ENCODE data around the gene ZNF438.
"Not testable (repeated sequence)": the region's sequence is repeated elsewhere in the genome, so short reads cannot be mapped to it uniquely, and the experiment has no call there.

Gene ZNF438

GRCh38 chr10:30984563-30985328, 46.9 kb downstream of the ZNF438 start:
- no peak for DNase-seq

DNA sequence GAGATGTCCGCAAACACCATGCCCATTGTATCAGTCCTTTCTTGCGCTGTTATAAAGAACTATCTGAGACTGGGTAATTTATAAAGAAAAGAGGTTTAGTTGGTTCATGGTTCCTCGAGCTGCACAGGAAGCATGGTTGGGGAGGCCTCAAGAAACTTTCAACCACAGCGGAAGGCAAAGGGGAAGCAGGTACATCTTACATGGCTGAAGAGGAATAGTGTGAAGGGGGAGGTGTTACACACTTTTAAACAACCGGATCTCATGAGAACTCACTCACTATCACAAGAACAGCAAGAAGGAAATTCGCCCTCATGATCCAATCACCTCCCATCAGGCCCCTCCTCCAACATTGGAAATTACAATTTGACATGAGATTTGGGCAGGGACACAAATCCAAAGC, 48.5 kb downstream of the ZNF438 start:
- DNase-seq, result not testable (repeated sequence)

- peak; percentile 65 for DNase-seq
These were observed 50.6 kb downstream of the ZNF438 start for GRCh38 chr10:30980951-30981616.

DNA sequence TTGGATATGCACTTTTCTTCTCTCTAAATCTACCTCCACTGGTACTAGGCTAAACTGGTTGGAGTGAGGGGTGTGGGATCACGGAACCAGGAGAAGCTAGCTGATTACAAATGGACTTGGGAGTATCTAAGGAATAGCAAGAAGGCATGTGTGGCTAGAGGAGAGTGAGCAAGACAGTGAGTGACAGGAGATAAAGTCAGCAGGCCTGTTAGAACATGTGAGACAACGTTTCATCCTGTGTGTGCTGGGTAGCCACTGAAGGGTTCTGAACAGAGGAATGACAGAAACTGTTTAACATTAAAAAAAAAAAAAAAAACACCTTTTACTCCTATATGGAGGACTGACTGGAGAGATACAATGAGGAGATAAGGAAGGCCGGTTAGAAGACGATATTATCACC, 51.7 kb downstream of the ZNF438 start:
- DNase-seq, result no peak

- no peak for DNase-seq
These were observed 52.8 kb downstream of the ZNF438 start for GRCh38 chr10:30978843-30979242.

- DNase-seq, result no peak
These were observed 54.3 kb downstream of the ZNF438 start for GRCh38 chr10:30977385-30977784.

DNA sequence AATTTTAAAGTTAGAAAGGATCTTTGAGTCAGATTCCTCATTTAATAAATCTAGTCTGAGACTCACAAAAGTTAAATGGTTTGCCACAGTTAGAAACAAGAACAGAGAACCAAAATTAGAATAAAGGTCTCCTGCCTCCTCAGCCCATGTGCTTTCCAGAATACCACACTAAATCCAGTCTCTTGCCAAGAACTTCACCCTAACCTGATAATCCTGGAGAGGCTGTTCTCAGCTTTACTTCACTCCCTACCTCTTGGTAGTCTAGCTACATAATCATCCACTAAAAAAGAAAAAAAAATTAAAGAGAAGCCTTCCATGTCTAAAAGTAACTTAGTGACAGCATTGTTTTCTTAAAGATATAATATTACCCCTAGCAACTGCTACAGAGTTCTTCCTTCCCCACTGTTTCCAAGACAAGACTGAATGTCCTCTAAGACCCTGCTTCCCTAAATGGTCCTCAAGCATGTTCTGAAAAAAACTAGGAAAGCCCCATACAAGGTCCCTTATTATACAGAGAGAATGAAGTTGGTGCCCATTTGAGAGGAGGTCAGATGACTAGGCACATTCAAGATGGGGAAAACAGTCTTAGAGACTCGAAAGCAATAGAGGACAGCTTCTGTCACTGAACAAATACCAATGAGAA, 56.8 kb downstream of the ZNF438 start:
- no peak for DNase-seq

DNA sequence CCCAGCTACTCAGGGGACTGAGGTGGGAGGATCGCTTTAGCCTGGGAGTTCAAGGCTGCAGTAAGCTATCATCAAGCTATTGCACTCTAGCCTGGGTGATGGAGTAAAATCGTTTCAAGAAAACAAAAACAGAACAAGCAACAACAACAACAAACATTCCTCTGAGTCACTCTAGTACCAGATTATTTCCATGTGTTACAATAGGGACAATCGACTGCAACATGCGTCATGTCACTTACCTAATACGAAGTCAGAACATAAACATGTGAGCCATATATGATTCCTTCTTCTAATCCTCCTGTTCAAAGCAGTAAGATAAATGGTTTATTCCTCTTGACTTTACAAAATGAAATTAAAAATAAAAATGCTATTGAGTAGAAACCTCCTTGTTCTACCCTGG, 57.3 kb downstream of the ZNF438 start:
- DNase-seq, result no peak

DNA sequence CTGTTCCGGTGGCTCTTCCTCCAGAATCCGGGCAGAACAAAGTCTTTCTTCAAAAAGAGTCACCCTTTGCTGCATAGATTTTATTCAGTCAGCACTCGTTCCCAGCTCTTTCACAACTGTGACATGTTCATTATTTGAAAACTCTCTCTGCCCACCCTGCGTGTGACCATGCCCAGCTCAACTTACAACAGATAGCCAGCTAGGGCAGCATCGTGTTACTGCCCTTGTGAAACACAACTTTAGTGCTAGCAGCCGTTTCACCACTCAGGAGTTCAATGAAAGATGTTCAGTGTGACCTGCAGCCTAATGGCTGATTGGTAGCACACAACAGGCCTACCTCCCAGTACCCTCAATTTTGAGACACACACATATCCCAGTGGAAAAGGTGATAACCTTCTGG, 57.9 kb downstream of the ZNF438 start:
- DNase-seq, result no peak

DNA sequence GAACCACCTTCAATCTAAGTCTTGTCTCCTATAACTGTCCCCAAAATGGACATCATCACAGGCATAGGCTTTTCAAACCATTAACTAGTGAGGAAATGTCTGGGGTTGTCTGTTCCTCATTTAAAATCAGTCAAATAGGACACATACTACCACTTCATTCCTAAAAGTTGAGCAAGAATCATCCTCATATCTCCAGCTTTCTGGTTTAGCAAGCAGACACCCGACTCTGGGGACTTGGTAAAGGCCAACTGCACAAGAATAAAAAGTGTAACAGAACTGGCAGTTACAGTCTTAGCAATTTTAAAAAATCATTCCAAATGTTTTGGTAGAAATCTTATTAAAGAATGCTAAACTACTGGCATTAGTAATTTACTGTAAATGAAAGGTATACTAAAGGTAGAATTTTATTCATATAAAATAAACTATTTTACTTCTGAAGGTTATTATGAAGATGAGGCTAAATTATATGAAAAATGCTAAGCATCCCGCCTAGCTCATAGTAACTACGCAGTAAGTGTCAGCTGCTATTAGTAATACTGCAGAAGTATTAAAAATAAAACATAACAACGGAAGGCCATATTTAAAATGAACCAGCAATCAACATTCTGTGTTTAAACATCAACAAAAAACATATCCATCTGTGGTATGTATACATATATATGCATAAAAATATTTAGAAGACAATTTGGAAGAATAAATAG, 60.8 kb downstream of the ZNF438 start:
- no peak for DNase-seq

DNA sequence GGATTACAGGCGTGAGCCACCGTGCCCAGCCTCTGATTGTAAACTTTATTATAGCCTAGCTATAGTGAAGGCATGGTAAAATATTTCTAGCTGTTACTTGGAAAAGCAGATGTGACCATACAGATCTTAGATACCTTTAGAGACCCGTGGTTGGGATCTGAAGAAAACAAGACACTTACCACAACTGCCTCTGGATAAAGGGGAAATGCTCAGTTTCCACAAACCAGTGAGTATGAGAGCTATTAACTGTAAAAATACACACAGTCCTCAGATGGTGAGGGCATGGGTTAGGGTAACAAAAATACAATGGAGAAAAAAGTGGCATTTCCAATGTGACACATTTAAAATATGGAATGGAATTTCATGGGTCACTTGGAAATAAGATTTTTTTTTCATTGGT, 63.0 kb downstream of the ZNF438 start:
- no peak for DNase-seq

DNA sequence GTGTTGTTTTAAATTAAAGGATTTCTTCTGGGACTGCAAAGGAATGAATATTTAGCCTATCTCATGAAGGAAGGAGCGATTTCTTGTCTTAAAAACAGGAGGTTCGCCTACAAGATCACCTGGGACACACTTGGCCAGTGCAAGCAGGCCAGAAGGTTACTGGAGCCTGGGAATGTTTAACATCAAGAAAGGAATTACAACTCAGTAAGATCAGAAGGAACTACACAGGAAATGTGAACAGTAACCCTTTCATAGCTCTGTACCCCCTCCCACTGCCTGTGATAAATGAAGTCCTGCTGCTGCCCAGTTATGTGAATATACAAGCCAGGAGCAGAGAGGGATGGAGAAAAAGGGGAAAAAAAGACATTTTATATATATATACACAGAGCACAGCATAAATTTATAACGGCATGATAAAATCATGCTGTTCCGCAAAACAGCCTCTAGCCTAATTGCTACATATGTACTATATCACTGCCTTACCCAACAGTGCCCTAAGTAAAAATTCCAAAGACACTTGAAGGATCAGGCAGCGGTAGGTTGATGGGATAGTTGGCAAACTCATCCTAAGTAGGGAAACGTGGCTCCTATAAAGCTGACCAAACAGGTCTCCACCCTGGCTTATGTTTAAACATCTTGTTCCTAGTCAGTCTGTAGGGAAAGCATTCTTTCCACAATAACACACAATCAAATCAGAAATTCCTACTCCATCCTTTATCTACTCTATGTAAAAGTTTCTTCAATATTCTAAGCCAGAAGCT, 63.8 kb downstream of the ZNF438 start:
- DNase-seq, result no peak

DNA sequence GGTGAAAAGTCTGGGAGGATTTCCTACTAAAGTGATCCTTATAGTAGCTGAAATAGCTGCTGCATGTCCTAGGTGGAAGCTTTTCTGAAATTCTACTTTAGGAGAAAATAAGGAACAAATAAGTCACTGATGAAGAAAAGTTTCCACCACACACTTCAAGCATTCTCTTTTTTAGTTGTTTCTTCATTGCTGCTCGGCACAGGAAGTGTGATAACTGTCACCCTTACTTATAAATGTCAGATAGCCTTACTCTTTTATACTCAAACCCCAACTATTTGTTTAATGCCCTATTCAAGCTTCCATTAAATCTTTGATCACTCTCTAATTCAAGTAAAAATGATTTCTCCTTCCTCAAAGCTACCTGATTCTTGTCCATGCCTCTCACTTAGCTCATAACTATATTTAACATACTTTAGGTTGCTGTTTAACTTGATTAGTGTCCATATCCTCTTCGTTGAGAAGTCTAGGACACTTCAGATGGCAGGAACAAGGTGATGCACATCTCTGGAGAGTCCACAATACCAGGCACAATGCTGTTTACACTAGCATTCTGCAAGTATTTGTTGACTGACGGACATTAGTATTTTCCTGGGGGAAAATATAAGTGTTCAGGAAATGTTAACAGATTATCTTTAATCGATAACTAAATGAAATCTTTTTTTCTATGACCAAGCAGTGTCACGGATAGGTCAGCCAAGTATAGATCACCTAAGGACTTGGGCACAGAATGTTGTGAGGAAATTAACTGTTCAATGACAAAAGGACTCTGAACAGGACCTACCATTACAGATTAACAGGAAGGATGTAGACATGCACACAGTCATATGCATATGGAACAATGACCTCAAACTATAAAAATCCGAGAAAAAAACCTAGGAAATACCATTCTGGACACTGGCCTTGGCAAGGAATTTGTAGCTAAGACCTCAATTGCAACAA, 67.4 kb downstream of the ZNF438 start:
- no peak for DNase-seq

DNA sequence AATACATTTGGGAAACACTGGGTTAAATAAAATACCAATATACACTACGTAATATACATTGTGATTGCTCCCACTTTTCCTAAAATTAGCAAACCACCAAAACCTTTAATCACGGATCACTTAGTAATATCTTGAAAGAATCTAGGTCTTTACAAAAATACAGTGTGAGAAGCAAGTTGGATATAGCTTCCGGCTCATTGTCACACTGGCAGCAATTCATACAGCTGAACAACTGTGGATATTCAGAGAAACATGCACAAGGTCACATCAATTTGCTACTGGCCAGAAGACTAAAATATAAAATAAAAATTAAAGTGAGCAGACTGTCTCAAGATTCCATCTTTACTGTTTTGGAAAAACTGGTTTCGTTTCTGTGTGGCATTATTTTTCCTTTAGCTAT, 69.1 kb downstream of the ZNF438 start:
- DNase-seq, result no peak

DNA sequence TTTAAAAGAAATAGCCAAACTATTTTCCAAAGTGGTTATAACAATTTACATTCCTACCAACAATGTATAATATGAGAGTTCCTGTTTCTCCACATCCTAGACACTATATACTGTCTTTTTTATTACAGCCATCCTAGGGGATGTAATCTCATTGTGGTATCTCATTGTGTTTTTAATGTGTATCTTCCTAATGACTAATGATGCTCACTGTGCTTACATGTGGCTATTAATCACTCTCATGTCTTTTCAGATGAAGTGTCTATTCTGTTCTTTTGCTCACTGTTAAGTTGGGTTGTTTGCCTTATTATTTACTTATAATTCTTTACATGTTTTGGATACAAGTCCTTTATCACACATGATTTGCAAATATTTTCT, 71.8 kb downstream of the ZNF438 start:
- DNase-seq, result no peak

- DNase-seq, result not testable (repeated sequence)
These were observed 82.4 kb downstream of the ZNF438 start for GRCh38 chr10:30949218-30949617.

- no peak for DNase-seq
These were observed 87.7 kb downstream of the ZNF438 start for GRCh38 chr10:30944005-30944404.

DNA sequence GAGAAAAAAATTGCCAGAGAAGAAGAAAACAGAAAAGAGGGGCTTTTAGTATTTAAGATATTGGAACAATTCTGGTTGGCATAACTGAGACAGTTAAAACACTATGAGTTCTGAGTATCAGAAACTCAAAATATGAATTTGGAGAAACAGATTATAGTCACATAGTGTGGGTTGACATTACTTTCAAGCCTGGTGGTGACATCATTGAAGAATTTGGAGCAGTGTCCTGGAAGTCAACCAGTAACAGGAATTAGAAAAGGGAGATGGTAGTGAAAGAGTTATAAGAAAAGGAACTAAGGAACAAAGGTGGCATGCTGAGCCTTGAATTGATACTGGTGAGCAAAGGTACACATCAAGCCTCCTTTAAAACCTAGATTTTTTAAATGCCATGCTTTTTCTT, 88.2 kb downstream of the ZNF438 start:
- no peak for DNase-seq

DNA sequence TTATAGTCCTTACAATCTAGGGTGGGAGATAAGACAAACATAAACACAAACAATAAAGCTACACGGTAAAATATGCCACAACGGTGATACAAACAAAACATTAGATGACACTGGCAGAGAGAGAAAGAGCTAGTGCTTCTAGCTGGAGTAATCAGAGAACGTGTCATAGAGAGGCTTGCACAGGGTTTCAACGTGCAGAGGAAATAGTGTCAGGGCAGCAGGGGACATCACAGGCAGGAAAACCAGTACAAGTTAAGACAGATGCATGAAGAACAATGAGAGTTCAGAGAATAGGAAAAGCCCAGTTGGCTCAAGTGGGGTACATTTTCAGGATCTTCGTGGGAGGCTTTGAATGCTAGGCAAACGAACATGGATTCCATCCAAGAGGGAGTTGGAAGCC, 91.4 kb downstream of the ZNF438 start:
- no peak for DNase-seq

- DNase-seq, result no peak
These were observed 91.9 kb downstream of the ZNF438 start for GRCh38 chr10:30939643-30940251.

- no peak for DNase-seq
These were observed 96.6 kb downstream of the ZNF438 start for GRCh38 chr10:30935078-30935477.

All from NCI-H1105 treated with DMSO at 0.1 percent for 48 hours (cell line).